Mesothelial cell of epicardium (in vitro differentiated cells): ENCODE measurements around the gene ATRNL1. TPM values are rescaled to one million over a fixed set of nuclear protein-coding genes. Genes with fewer than 3 reads are reported as not detected.
A peak's percentile ranks its signal among the peaks of the same experiment; 100 is the strongest.

Experiments
- DNase-seq, 2 experiments: peaks; one replicate each; pipeline ENCODE4 v3.0.0; 2021; ENCODE audit warnings: low spot score in 2 of 2; ENCODE audit not compliant: unreplicated experiment in 2 of 2
- H3K27ac Mint-ChIP-seq: 2 replicates; pipeline ENCODE4 v1.8.0; 2021; ENCODE audit warnings: mixed read lengths
- H3K27me3 Mint-ChIP-seq: 2 replicates; pipeline ENCODE4 v1.8.0; 2021; ENCODE audit warnings: low read depth, mixed read lengths
- H3K36me3 Mint-ChIP-seq: 2 replicates; pipeline ENCODE4 v1.8.0; 2021; ENCODE audit warnings: mixed read lengths
- H3K4me1 Mint-ChIP-seq: 2 replicates; pipeline ENCODE4 v1.8.0; 2021; ENCODE audit warnings: mixed read lengths
- H3K4me3 Mint-ChIP-seq: 2 replicates; pipeline ENCODE4 v1.8.0; 2021; ENCODE audit warnings: mild to moderate bottlenecking, moderate library complexity, mixed read lengths
- H3K9me3 Mint-ChIP-seq: 2 replicates; pipeline ENCODE4 v1.8.0; 2021; ENCODE audit warnings: mixed read lengths
- CTCF ChIP-seq: fragments of 200-600 bp; sonication (generic); IDR thresholded peaks from one replicate; pipeline ENCODE4 v1.5.0; 2021; ENCODE audit warnings: antibody characterized with exemption; ENCODE audit not compliant: unreplicated experiment
- total RNA-seq: library from RNA; stranded (reverse); gene quantifications from 3 replicates; pipeline ENCODE4 v1.2.1, GENCODE V29; 2021

Gene ATRNL1
- total RNA-seq, 1 donor from 2014 or later: 39.6 TPM

- Mint-ChIP-seq H3K27me3 (no peaks in the 10 kb centered on the region), H3K4me1 (peaks cover 29% of the 10 kb centered on the region), H3K9me3 (no peaks in the 10 kb centered on the region), H3K27ac (no peak overlapping the region), H3K4me3 (no peak overlapping the region), H3K36me3 (no peaks in the 10 kb centered on the region)
- DNase-seq: no peak
- TF ChIP-seq CTCF: no peak
Observed at GRCh38 chr10:115047705-115048104, 45.5 kb upstream of the ATRNL1 start.

- Mint-ChIP-seq H3K4me3 (no peak overlapping the region), H3K27me3 (no peaks in the 10 kb centered on the region), H3K9me3 (no peaks in the 10 kb centered on the region), H3K4me1 (peaks cover 29% of the 10 kb centered on the region), H3K36me3 (no peaks in the 10 kb centered on the region), H3K27ac (peak overlapping the region; percentile 62)
- no peak for DNase-seq
- TF ChIP-seq CTCF: no peak
Observed at GRCh38 chr10:115049318-115049717, 43.8 kb upstream of the ATRNL1 start.

- Mint-ChIP-seq H3K4me1 (peaks cover 31% of the 10 kb centered on the region), H3K4me3 (no peak overlapping the region), H3K27ac (peak overlapping the region; percentile 91), H3K9me3 (no peaks in the 10 kb centered on the region), H3K36me3 (no peaks in the 10 kb centered on the region), H3K27me3 (no peaks in the 10 kb centered on the region)
- TF ChIP-seq CTCF: no peak
- no peak for DNase-seq
Observed at GRCh38 chr10:115049960-115050359, 43.2 kb upstream of the ATRNL1 start.

GRCh38 chr10:115050375-115051010 is 42.7 kb upstream of the ATRNL1 start:
- Mint-ChIP-seq H3K27me3 (no peaks in the 10 kb centered on the region), H3K36me3 (no peaks in the 10 kb centered on the region), H3K4me1 (peaks cover 33% of the 10 kb centered on the region), H3K4me3 (no peak overlapping the region), H3K27ac (peak overlapping the region; percentile 91), H3K9me3 (no peaks in the 10 kb centered on the region)
- TF ChIP-seq CTCF: no peak
- no peak for DNase-seq

GRCh38 chr10:115051216-115051615 is 41.9 kb upstream of the ATRNL1 start:
- H3K9me3 Mint-ChIP-seq: no peaks in the 10 kb centered on the region
- DNase-seq: no peak
- no peaks in the 10 kb centered on the region for H3K36me3 Mint-ChIP-seq
- H3K4me1 Mint-ChIP-seq: peaks cover 33% of the 10 kb centered on the region
- no peak overlapping the region for H3K27ac Mint-ChIP-seq
- TF ChIP-seq CTCF: no peak
- no peak overlapping the region for H3K4me3 Mint-ChIP-seq
- no peaks in the 10 kb centered on the region for H3K27me3 Mint-ChIP-seq

GRCh38 chr10:115052226-115052625 is 40.9 kb upstream of the ATRNL1 start:
- H3K36me3 Mint-ChIP-seq: no peaks in the 10 kb centered on the region
- H3K27ac Mint-ChIP-seq: no peak overlapping the region
- no peak for DNase-seq
- peaks cover 33% of the 10 kb centered on the region for H3K4me1 Mint-ChIP-seq
- no peak overlapping the region for H3K4me3 Mint-ChIP-seq
- no peaks in the 10 kb centered on the region for H3K27me3 Mint-ChIP-seq
- no peak for TF ChIP-seq CTCF
- no peaks in the 10 kb centered on the region for H3K9me3 Mint-ChIP-seq
